Epithelial cell of esophagus (primary cell): ENCODE data around the gene CD7.
A peak's percentile ranks its signal among the peaks of the same experiment; 100 is the strongest.

Experiments used
- DNase-seq: peaks from one replicate; pipeline ENCODE4 v3.0.0; 2010; ENCODE audit warnings: low read depth
- H3K4me3 ChIP-seq: 2 replicates; pipeline ENCODE4 v1.5.1; 2011; ENCODE audit warnings: mild to moderate bottlenecking, low read length, control low read depth
- TF ChIP-seq, protein P1 (sequence below): IDR thresholded peaks from 2 replicates; pipeline ENCODE4 v1.5.1; 2011; ENCODE audit warnings: low read depth, mild to moderate bottlenecking, low read length, control low read depth, inconsistent platforms; ENCODE audit not compliant: insufficient read depth; ENCODE audit errors: missing control alignments

CD7 gene

DNA sequence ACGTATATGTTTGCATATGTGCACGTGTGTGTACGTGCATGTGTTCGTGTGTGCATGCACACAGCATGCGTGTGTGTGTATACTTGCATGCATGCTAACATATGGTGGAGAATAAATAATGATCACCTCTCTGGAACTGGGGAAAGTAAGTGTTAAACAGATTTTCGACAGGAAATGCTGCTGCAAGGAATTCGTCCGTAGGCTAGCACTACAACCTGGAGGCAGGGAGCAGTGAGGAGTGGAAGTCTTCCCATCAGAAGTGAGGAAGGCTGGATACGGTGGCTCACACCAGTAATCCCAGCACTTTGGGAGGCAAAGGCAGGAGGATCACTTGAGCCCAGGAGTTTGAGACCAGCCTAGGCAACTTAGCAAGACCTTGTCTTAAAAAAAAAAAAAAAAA, 39.1 kb downstream of the CD7 start:
- H3K4me3 ChIP-seq, result no peak overlapping the region
- TF ChIP-seq, protein P1, sequence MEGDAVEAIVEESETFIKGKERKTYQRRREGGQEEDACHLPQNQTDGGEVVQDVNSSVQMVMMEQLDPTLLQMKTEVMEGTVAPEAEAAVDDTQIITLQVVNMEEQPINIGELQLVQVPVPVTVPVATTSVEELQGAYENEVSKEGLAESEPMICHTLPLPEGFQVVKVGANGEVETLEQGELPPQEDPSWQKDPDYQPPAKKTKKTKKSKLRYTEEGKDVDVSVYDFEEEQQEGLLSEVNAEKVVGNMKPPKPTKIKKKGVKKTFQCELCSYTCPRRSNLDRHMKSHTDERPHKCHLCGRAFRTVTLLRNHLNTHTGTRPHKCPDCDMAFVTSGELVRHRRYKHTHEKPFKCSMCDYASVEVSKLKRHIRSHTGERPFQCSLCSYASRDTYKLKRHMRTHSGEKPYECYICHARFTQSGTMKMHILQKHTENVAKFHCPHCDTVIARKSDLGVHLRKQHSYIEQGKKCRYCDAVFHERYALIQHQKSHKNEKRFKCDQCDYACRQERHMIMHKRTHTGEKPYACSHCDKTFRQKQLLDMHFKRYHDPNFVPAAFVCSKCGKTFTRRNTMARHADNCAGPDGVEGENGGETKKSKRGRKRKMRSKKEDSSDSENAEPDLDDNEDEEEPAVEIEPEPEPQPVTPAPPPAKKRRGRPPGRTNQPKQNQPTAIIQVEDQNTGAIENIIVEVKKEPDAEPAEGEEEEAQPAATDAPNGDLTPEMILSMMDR, result no peak
- no peak for DNase-seq

DNA sequence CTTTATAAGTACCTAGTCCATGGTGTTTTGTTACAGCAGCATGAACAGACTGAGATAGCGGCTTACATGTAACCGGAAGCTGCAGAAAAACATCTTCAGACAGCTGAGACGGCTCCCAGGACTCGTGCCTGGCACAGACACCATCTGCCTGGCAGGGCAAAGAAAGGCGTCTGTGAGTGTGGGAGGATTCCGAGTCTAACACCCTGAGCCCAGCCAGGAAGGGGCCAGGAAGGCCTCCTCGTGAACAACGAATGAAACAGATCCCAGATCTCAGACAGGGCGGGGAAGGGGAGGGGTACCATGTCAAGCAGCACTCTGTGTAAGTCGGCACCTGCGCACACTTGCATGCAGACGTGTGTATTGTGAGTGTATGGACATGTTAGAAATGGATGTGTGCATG, 39.6 kb downstream of the CD7 start:
- H3K4me3 ChIP-seq, result no peak overlapping the region
- DNase-seq, result no peak
- TF ChIP-seq, protein P1, result no peak

GRCh38 chr17:82276938-82277337, 40.5 kb downstream of the CD7 start:
- H3K4me3 ChIP-seq, result no peak overlapping the region
- TF ChIP-seq, protein P1, result no peak
- no peak for DNase-seq

- no peak overlapping the region for H3K4me3 ChIP-seq
- DNase-seq, result no peak
- TF ChIP-seq, protein P1, result no peak
These were observed 42.1 kb downstream of the CD7 start for GRCh38 chr17:82275326-82275725.

DNA sequence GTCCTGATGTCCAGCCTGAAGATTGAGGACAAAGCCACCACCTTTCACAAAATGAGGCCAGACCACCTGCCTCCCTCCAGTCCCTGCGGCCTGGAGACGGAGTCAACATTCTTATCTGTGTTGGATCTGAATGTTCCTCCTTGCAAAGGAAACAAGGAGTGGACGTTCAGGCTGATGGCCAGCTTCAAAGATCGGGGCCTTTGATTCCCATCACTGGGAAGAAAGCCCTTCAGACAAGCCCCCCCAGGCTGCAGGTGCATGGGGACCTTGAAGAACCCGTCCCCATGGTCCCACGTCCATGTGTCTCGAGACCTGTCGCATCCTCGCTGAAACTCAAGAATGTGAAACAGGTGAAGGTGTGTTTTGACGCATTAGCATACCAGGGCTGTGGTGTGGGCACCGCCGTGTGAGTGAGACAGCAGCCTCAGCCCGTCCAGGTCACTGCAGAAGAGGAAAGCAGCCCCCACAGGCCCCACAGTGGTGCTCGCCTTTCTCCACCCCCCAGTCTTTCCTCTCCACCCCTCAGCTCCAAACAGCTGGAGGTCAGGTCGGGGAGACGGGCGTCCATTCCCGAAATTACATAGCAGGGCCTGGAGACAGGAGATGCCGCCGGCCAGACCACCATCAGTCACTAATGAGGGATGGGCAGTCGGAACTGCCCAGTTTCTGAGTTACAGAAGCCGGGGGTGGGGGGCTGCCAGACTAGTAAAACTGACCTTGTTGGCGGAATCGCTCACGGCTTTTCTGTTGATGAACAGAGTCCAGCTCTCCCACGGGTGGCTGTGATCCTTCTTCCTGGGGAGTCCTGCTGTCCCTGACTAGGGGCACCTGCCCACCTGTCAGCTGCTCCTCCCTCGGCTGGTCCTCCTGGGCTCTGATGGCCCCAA, 43.0 kb downstream of the CD7 start:
- TF ChIP-seq, protein P1, result no peak
- H3K4me3 ChIP-seq, result peak overlapping the region; percentile 52
- no peak for DNase-seq

DNA sequence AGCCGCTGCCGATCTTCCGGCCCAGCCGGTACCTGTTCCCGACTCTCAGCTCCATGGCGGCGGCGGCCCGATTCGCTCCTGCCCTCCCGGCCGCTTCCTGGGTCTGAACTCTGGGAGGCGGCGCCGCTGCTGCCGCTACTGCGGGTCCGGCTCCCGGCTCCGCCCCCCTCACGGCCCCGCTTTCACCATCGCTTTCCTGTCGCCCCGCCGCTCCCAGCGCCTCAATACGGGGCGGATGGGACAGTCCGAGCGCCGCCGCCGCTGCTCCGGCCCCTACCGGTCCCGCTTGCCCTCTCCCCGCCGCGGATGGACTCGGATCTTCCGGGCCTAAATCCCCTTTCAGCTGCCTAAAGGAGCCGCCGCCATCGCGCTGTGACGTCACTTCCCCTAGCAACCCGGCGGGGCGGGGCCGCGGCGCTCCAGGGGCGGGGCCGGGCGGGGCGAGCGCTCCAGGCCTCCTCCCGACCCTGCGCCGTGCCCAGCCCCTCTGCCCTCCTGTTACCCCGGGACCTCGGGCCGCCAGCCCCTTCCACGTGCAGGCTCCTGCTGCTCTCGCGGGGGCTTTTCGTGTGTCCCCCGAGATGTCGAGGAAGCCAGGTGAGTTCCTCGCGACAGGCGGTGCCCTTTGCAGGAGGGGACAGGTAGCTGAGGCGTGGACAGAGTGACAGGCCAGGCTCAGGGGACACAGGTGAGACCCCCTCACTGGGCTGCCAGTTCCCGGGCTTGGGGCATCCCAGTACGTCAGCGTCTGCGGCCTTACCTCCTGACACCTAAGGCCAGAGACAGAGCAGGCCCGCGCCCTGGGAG, 43.9 kb downstream of the CD7 start, which contains the start of gene CSNK1D:
TSS of gene CSNK1D (minus strand) at position 374 of the 807 bp plus-strand sequence. CDS start at position 55, 319 bp downstream.
- TF ChIP-seq, protein P1, result no peak
- peak; percentile 88 for DNase-seq
- peak within 1 kb of the TSS; percentile 83 for H3K4me3 ChIP-seq
